Endodermal cell (in vitro differentiated cells): ENCODE measurements around the gene ATP8B4. TPM values are rescaled to one million over a fixed set of nuclear protein-coding genes. Genes with fewer than 3 reads are reported as not detected.

Experiments
- DNase-seq: peaks from one replicate; pipeline ENCODE4 v3.0.0-alpha.2; 2017
- H3K27ac ChIP-seq: 2 replicates; pipeline ENCODE4 v1.5.1; 2013; ENCODE audit warnings: mild to moderate bottlenecking, low read depth, low read length, moderate library complexity
- H3K27me3 ChIP-seq: 2 replicates; pipeline ENCODE4 v1.6.1; 2013; ENCODE audit warnings: mild to moderate bottlenecking, low read length, moderate library complexity; ENCODE audit not compliant: insufficient read depth, control insufficient read depth, poor library complexity, severe bottlenecking
- H3K36me3 ChIP-seq: 2 replicates; pipeline ENCODE4 v1.7.0; 2013; ENCODE audit warnings: mild to moderate bottlenecking, low read length, moderate library complexity; ENCODE audit not compliant: control insufficient read depth, insufficient read depth
- H3K4me1 ChIP-seq: one replicate; pipeline ENCODE4 v1.7.0; 2013; ENCODE audit warnings: low read length; ENCODE audit not compliant: control insufficient read depth, insufficient read depth
- H3K4me3 ChIP-seq: 2 replicates; pipeline ENCODE4 v1.5.1; 2013; ENCODE audit warnings: mild to moderate bottlenecking, low read length, moderate library complexity
- H3K9ac ChIP-seq: 2 replicates; pipeline ENCODE4 v1.6.1; 2013; ENCODE audit warnings: mild to moderate bottlenecking, low read length, moderate library complexity; ENCODE audit not compliant: poor library complexity, severe bottlenecking; ENCODE audit errors: extremely low read depth
- H3K9me3 ChIP-seq: 2 replicates; pipeline ENCODE4 v1.6.1; 2013; ENCODE audit warnings: mild to moderate bottlenecking, low read length, moderate library complexity; ENCODE audit not compliant: control insufficient read depth
- H3K27ac Mint-ChIP-seq: 2 replicates; pipeline ENCODE4 v1.8.0; 2020; ENCODE audit warnings: mixed read lengths
- H3K27me3 Mint-ChIP-seq: 2 replicates; pipeline ENCODE4 v1.8.0; 2021; ENCODE audit warnings: mild to moderate bottlenecking, mixed read lengths; ENCODE audit not compliant: insufficient read depth
- H3K36me3 Mint-ChIP-seq: 2 replicates; pipeline ENCODE4 v1.8.0; 2020; ENCODE audit warnings: low read depth, mixed read lengths
- H3K4me1 Mint-ChIP-seq: 2 replicates; pipeline ENCODE4 v1.8.0; 2020; ENCODE audit warnings: mixed read lengths
- H3K4me3 Mint-ChIP-seq: 2 replicates; pipeline ENCODE4 v1.8.0; 2020; ENCODE audit warnings: mild to moderate bottlenecking, moderate library complexity, mixed read lengths
- H3K9me3 Mint-ChIP-seq: 2 replicates; pipeline ENCODE4 v1.8.0; 2020; ENCODE audit warnings: mild to moderate bottlenecking, mixed read lengths
- WGBS, 2 experiments: methylation state at CpG; one replicate each; pipeline versions ENCODE4 v1.1.5 to v1.1.7; 2013; ENCODE audit warnings: missing lambda C conversion rate in 2 of 2, mixed read lengths in 1 of 2; ENCODE audit not compliant: insufficient coverage in 1 of 2, insufficient read length in 1 of 2; 5-methylcytosine and 5-hydroxymethylcytosine counted together
- total RNA-seq, 2 donors: library from RNA; stranded (reverse); fragmentation: NEBNext Ultra II Directional in 1 of 2; extraction: Animal tissue kit (Norgen Biotek cat#: 25700) in 1 of 2; gene quantifications; 2 replicates in 1 of 2; 3 replicates in 1 of 2; pipeline ENCODE4 v1.2.1, GENCODE V29; 2021
- TF ChIP-seq, protein P1 (sequence below): fragments of 200-600 bp; sonication (generic); conservative IDR thresholded peaks from 2 replicates; pipeline ENCODE4 v1.5.0; 2021; ENCODE audit warnings: antibody characterized with exemption, mild to moderate bottlenecking

ATP8B4 gene
- total RNA-seq, 2 donors from 2014 or later: 0.64 to 0.95 TPM

DNA sequence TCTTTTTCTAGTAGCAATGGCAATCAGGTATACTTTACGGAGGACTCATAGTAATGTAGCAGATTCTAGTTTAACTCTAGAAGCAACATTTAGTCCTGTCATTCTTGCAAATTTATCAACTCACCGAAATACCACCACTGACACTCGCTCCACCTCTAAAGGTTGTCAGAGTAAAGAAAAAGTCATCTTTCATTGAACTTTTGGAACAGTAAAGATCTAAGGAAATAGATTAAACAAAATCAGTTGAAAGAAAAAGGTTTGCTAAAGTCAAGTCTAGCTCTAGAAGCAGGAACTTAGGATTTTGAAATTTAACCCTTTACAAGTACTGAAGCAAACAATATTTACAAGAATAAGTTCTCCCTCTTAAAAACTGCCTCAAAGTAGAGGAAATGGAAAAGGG lies 8.7 kb downstream of the ATP8B4 start:
- Mint-ChIP-seq H3K27ac (no peak overlapping the region), H3K4me1 (no peaks in the 10 kb centered on the region), H3K36me3 (no peaks in the 10 kb centered on the region), H3K4me3 (no peak overlapping the region), H3K27me3 (no peaks in the 10 kb centered on the region), H3K9me3 (no peaks in the 10 kb centered on the region)
- DNase-seq: no peak
- no peak overlapping the region for H3K27ac ChIP-seq
- no peaks in the 10 kb centered on the region for H3K9me3 ChIP-seq
- no peak overlapping the region for H3K9ac ChIP-seq
- H3K36me3 ChIP-seq: no peaks in the 10 kb centered on the region
- no peak overlapping the region for H3K4me3 ChIP-seq
- 93% methylated on average over 3 of the region's 3 CpGs; no CpG with 5 or more reads in 1 of the 2 experiments for WGBS, 2 experiments
- no peaks in the 10 kb centered on the region for H3K4me1 ChIP-seq
- TF ChIP-seq, protein P1, sequence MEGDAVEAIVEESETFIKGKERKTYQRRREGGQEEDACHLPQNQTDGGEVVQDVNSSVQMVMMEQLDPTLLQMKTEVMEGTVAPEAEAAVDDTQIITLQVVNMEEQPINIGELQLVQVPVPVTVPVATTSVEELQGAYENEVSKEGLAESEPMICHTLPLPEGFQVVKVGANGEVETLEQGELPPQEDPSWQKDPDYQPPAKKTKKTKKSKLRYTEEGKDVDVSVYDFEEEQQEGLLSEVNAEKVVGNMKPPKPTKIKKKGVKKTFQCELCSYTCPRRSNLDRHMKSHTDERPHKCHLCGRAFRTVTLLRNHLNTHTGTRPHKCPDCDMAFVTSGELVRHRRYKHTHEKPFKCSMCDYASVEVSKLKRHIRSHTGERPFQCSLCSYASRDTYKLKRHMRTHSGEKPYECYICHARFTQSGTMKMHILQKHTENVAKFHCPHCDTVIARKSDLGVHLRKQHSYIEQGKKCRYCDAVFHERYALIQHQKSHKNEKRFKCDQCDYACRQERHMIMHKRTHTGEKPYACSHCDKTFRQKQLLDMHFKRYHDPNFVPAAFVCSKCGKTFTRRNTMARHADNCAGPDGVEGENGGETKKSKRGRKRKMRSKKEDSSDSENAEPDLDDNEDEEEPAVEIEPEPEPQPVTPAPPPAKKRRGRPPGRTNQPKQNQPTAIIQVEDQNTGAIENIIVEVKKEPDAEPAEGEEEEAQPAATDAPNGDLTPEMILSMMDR: no peak
- H3K27me3 ChIP-seq: no peaks in the 10 kb centered on the region

DNA sequence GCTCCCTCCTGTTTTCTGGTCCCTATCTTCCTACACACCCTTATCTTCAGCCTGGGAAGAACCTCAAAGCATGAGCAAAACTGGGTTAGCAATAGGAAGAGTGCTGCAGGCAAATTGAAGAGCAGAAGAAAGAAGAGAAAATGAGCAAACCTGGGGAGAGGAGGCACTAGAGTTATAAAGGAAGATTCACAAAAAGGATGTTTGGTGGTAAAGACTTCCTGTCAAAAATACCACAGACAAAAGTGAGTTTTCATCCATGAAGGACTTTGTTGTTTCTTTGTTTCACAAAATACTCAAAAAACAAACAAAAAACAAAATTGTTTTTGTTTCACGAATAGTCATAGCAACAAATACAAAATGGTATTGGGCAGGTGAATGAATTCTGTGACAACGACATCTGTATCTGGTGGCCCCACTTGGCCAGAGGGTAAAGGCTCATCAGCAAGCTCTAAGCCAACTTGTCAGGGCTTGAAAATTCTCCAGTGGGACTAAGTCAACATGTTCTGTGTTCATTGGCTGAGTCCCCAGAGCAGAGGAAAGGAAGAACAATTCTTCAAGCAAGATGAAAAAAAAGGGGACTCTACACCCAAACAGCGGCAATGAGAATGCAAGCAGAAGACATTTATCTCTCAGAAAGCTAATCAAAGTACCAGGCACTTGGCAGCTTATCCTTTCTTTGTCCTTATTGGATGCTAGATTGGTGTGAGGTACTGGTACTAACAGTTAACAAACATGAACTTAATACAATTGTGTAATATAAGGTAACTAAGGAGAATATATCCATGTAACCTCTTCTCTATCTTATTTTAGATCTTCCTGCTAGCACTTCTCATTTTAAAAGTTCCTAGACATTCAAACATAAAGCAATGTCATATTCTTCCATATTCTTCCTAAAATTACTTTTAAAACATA lies 9.7 kb downstream of the ATP8B4 start:
- Mint-ChIP-seq H3K4me1 (no peaks in the 10 kb centered on the region), H3K36me3 (no peaks in the 10 kb centered on the region), H3K27ac (no peak overlapping the region), H3K9me3 (no peaks in the 10 kb centered on the region), H3K27me3 (no peaks in the 10 kb centered on the region), H3K4me3 (no peak overlapping the region)
- H3K27ac ChIP-seq: no peak overlapping the region
- no peaks in the 10 kb centered on the region for H3K27me3 ChIP-seq
- TF ChIP-seq, protein P1: no peak
- WGBS, 2 experiments: 93 to 100% methylated on average over 2 to 3 of the region's 3 CpGs
- H3K36me3 ChIP-seq: no peaks in the 10 kb centered on the region
- no peak overlapping the region for H3K4me3 ChIP-seq
- H3K9me3 ChIP-seq: no peaks in the 10 kb centered on the region
- H3K4me1 ChIP-seq: no peaks in the 10 kb centered on the region
- no peak overlapping the region for H3K9ac ChIP-seq
- DNase-seq: no peak

- Histone ChIP-seq H3K27me3 (no peaks in the 10 kb centered on the region), H3K36me3 (no peaks in the 10 kb centered on the region), H3K4me1 (no peaks in the 10 kb centered on the region), H3K9ac (no peak overlapping the region), H3K27ac (no peak overlapping the region), H3K4me3 (no peak overlapping the region), H3K9me3 (no peaks in the 10 kb centered on the region)
- 86 to 100% methylated on average over 1 to 4 of the region's 4 CpGs for WGBS, 2 experiments
- Mint-ChIP-seq H3K36me3 (no peaks in the 10 kb centered on the region), H3K9me3 (no peaks in the 10 kb centered on the region), H3K27ac (no peak overlapping the region), H3K4me3 (no peak overlapping the region), H3K4me1 (no peaks in the 10 kb centered on the region), H3K27me3 (no peaks in the 10 kb centered on the region)
- TF ChIP-seq, protein P1: no peak
- no peak for DNase-seq
Measured at GRCh38 chr15:50108461-50108860, 10.6 kb downstream of the ATP8B4 start.
